Progenitor cell of endocrine pancreas (in vitro differentiated cells): ENCODE data around the gene PCF11. TPM values are rescaled to one million over a fixed set of nuclear protein-coding genes. Genes with fewer than 3 reads are reported as not detected.
"Not testable (repeated sequence)": the region's sequence is repeated elsewhere in the genome, so short reads cannot be mapped to it uniquely, and the experiment has no call there.

Experiments
- DNase-seq: peaks from one replicate; pipeline ENCODE4 v3.0.0; 2021; ENCODE audit warnings: low spot score; ENCODE audit not compliant: unreplicated experiment
- H3K27ac Mint-ChIP-seq: 2 replicates; pipeline ENCODE4 v1.8.0; 2021; ENCODE audit warnings: mild to moderate bottlenecking, moderate library complexity, mixed read lengths
- H3K27me3 Mint-ChIP-seq: 2 replicates; pipeline ENCODE4 v1.8.0; 2021; ENCODE audit warnings: mixed read lengths
- H3K36me3 Mint-ChIP-seq: 2 replicates; pipeline ENCODE4 v1.8.0; 2022; ENCODE audit warnings: mixed read lengths; ENCODE audit not compliant: insufficient read depth
- H3K4me1 Mint-ChIP-seq: 2 replicates; pipeline ENCODE4 v1.8.0; 2021; ENCODE audit warnings: low read depth, mixed read lengths
- H3K4me3 Mint-ChIP-seq: 2 replicates; pipeline ENCODE4 v1.8.0; 2021; ENCODE audit warnings: low read depth, mild to moderate bottlenecking, moderate library complexity, mixed read lengths
- H3K9me3 Mint-ChIP-seq: 2 replicates; pipeline ENCODE4 v1.8.0; 2021; ENCODE audit warnings: low read depth, mixed read lengths
- CTCF ChIP-seq: fragments of 200-600 bp; sonication (generic); IDR thresholded peaks from one replicate; pipeline ENCODE4 v1.5.0; 2021; ENCODE audit warnings: antibody characterized with exemption, mild to moderate bottlenecking; ENCODE audit not compliant: unreplicated experiment
- total RNA-seq: library from RNA; stranded (reverse); gene quantifications from 2 replicates; pipeline ENCODE4 v1.2.1, GENCODE V29; 2021

PCF11 gene
- total RNA-seq, 1 donor from 2014 or later: 69.1 TPM

GRCh38 chr11:83124636-83125424 is 32.1 kb upstream of the PCF11 start:
- no peak for DNase-seq
- H3K27me3 Mint-ChIP-seq: no peaks in the 10 kb centered on the region
- no peaks in the 10 kb centered on the region for H3K36me3 Mint-ChIP-seq
- H3K9me3 Mint-ChIP-seq: no peaks in the 10 kb centered on the region
- no peaks in the 10 kb centered on the region for H3K4me1 Mint-ChIP-seq
- H3K4me3 Mint-ChIP-seq: no peak overlapping the region
- no peak overlapping the region for H3K27ac Mint-ChIP-seq
- no peak for TF ChIP-seq CTCF

GRCh38 chr11:83125577-83125976 is 31.4 kb upstream of the PCF11 start:
- H3K36me3 Mint-ChIP-seq: no peaks in the 10 kb centered on the region
- H3K4me1 Mint-ChIP-seq: no peaks in the 10 kb centered on the region
- no peak for DNase-seq
- no peak overlapping the region for H3K4me3 Mint-ChIP-seq
- no peaks in the 10 kb centered on the region for H3K9me3 Mint-ChIP-seq
- H3K27me3 Mint-ChIP-seq: no peaks in the 10 kb centered on the region
- TF ChIP-seq CTCF: no peak
- no peak overlapping the region for H3K27ac Mint-ChIP-seq

DNA sequence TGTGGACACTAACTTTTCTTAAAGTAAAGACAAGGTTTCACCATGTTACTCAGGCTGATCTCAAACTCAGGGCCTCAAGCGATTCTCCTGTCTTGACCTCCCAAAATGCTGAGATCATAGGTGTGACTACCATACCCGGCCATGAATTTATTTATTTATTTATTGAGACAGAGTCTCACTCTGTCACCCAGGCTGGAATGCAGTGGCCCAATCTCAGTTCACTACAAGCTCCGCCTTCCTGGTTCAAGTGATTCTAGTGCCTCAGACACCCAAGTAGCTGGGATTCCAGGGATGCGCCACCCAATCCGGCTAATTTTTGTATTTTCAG is 29.7 kb upstream of the PCF11 start:
- no peak for TF ChIP-seq CTCF
- Mint-ChIP-seq H3K36me3 (no peaks in the 10 kb centered on the region), H3K27ac (no peak overlapping the region), H3K4me3 (no peak overlapping the region), H3K9me3 (peaks cover 3% of the 10 kb centered on the region), H3K4me1 (no peaks in the 10 kb centered on the region), H3K27me3 (no peaks in the 10 kb centered on the region)
- DNase-seq: no peak

DNA sequence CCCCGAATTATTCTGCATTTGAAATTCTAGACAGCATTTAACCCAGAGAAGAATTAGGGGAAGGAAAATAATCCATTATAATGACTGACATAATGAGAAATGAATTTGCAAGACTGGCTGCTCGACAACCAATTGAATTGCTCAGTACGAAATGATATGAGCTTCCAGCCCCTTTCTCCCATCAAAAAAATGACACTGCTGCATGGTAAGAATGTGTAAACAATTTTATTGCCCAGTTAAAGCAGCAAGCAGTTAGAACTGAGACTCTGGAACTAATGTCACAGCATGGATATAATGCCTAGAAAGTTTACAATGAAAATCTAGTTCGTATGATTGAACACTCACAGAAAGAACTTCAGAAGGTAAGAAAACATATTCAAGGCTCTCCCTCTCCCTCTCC is 24.7 kb upstream of the PCF11 start:
- Mint-ChIP-seq H3K9me3 (peaks cover 3% of the 10 kb centered on the region), H3K27me3 (no peaks in the 10 kb centered on the region), H3K27ac (no peak overlapping the region), H3K4me1 (no peaks in the 10 kb centered on the region), H3K4me3 (no peak overlapping the region), H3K36me3 (no peaks in the 10 kb centered on the region)
- TF ChIP-seq CTCF: no peak
- no peak for DNase-seq

- not testable (repeated sequence) for H3K4me1 Mint-ChIP-seq, H3K9me3 Mint-ChIP-seq, DNase-seq, H3K27ac Mint-ChIP-seq, H3K4me3 Mint-ChIP-seq, H3K27me3 Mint-ChIP-seq, H3K36me3 Mint-ChIP-seq
These were observed 23.7 kb upstream of the PCF11 start for GRCh38 chr11:83133266-83133665.

DNA sequence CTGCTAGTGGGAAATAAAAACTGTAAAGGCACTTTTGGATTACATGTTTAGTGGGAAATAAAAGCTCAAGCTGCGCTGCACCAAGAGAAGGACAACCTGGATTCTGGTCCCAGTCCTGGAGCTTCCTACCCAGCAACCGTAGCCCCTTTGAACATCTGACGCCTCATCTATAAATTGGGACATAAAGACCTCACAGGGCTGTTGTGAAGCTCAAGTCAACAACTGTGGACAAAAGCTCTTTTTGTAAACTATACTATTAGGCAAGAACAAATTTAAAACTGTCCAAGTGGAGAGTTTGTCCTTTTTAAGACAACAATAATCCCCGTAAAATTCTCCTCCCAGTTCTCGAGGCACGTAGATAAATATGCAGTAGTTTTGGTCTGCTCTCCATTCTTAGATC is 17.6 kb upstream of the PCF11 start:
- Mint-ChIP-seq H3K9me3 (no peaks in the 10 kb centered on the region), H3K36me3 (no peaks in the 10 kb centered on the region), H3K27me3 (no peaks in the 10 kb centered on the region), H3K27ac (no peak overlapping the region), H3K4me1 (peaks cover 9% of the 10 kb centered on the region), H3K4me3 (no peak overlapping the region)
- TF ChIP-seq CTCF: no peak
- no peak for DNase-seq
